A673 (cell line): ENCODE results near the gene CLEC2D.

Source experiments
- CTCF ChIP-seq: fragments of 300-800, 200-600 bp; sonication (generic); conservative IDR thresholded peaks from 2 replicates; pipeline ENCODE4 v1.5.1; 2017; ENCODE audit warnings: low read depth, mild to moderate bottlenecking, antibody characterized with exemption, low read length, moderate library complexity, mixed read lengths
- EZH2 ChIP-seq: fragments of 200-600 bp; sonication (generic); IDR thresholded peaks from 2 replicates; pipeline ENCODE4 v1.6.1; 2017; ENCODE audit warnings: borderline replicate concordance, low read depth, mild to moderate bottlenecking, mixed read lengths, antibody characterized with exemption, low read length; ENCODE audit not compliant: poor library complexity, severe bottlenecking

DNA sequence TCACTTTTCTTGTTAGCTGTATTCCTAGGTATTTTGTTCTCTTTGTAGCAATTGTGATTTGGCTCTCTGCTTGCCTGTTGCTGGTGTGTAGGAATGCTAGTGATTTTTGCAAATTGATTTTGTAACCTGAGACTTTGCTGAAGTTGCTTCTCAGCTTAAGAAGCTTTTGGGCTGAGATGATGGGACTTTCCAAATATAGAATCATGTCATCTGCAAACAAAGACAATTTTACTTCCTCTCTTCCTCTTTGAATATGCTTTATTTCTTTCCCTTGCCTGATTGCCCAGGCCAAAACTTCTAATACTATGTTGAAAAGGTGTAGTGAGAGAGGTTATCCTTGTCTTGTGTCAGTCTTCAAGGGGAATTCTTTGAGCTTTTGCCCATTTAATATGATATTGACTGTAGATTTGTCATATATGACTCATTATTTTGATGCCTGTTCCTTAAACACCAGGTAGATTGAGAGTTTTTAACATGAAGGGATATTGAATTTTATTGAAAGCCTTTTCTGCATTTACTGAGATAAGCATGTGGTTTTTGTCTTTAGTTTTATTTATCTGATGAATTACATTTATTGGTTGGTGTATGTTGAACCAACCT, 36.7 kb downstream of the CLEC2D start:
- TF ChIP-seq CTCF (no peak), EZH2 (no peak)
